UCSD-AML1 (cell line): ENCODE results near the gene UGDH.
"Not testable (repeated sequence)": the region's sequence is repeated elsewhere in the genome, so short reads cannot be mapped to it uniquely, and the experiment has no call there.

Experiments used
- DNase-seq: peaks from one replicate; lab custom pipeline; 2025; ENCODE audit not compliant: unreplicated experiment; lab: John Stamatoyannopoulos, UW

The UGDH gene

GRCh38 chr4:39529534-39529933 is 2.3 kb upstream of the UGDH start:
- no peak for DNase-seq

DNA sequence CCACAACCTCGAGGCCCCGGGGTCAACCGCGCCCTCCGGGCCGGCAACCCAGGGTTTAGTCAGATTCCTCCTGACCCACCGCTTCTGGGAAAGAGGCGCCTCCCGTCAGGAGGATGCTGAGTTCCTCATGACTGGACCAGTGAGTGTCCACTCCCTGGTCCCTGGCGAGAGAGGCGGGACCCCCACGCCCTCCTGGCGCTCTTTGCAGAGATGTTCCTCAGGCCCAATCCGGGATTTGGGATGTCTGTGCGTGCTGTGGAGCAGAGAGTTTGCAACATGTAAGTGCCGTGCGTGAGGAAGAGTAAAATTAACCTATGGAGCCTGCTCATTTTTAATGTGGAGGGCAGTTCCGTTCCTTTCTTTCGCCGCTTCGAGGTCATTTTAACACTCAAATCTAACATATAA is 824 bp upstream of the UGDH start:
- no peak for DNase-seq

GRCh38 chr4:39526765-39527295 is 409 bp downstream of the UGDH start:
- no peak for DNase-seq

DNA sequence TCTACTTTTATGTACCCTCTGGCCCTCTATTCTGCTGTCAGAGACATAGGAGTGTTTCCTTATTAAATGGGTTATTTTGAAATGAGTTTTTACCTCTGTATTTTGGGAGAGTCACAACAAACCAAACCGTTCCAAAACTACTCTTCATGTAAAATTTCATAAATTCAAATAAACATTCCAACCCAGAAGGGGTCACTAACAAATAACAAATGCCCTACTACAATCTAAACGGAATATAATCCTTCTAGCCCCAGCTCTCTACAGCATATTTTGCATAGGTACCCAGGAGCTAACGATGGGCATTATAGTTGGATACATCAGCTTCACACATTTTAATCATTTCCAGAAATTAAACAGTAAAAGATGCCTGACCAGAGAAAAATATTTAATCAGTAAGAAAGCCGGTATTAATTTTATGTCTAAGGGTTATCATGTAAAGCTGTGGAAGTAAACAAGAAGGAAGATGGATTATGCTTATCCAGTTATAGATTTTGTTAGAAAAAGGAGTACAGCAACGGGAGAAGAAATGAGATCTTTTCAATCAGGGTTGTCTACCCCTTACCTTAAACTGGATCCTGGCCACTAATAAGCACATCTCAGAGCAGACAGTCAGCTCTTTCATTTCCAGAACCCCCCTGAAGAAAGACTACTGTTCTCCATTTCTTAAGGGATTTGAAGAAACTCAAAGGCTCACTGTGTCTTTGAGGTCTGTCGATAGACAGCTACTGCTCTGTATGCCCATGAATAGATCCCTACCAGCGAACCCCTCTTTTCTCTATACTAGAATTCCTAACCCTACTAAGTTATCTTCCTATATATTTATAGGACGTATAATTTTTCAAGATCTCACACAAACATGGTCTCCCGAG is 1.2 kb downstream of the UGDH start:
- DNase-seq, result no peak

GRCh38 chr4:39524161-39524957 is 2.9 kb downstream of the UGDH start:
- DNase-seq, result no peak

- DNase-seq, result no peak
Measured at GRCh38 chr4:39522068-39522467, 5.2 kb downstream of the UGDH start.

- DNase-seq, result no peak
Measured at GRCh38 chr4:39521253-39521919, 5.9 kb downstream of the UGDH start.

GRCh38 chr4:39518484-39518883 is 8.8 kb downstream of the UGDH start:
- DNase-seq, result no peak

- no peak for DNase-seq
Measured at GRCh38 chr4:39516407-39516966, 10.8 kb downstream of the UGDH start.

GRCh38 chr4:39515669-39516401 is 11.4 kb downstream of the UGDH start:
- DNase-seq, result not testable (repeated sequence)

- DNase-seq, result no peak
Measured at GRCh38 chr4:39514888-39515401, 12.3 kb downstream of the UGDH start.

- DNase-seq, result not testable (repeated sequence)
Measured at GRCh38 chr4:39514266-39514665, 13.0 kb downstream of the UGDH start.

- no peak for DNase-seq
Measured at GRCh38 chr4:39510348-39510929, 16.8 kb downstream of the UGDH start.

GRCh38 chr4:39505581-39505980 is 21.7 kb downstream of the UGDH start:
- DNase-seq, result no peak

GRCh38 chr4:39504538-39504937 is 22.7 kb downstream of the UGDH start:
- no peak for DNase-seq

- not testable (repeated sequence) for DNase-seq
Measured at GRCh38 chr4:39502664-39503035, 24.6 kb downstream of the UGDH start.

- no peak for DNase-seq
Measured at GRCh38 chr4:39502019-39502663, 25.1 kb downstream of the UGDH start.

- DNase-seq, result no peak
Measured at GRCh38 chr4:39498727-39499020, 28.6 kb downstream of the UGDH start.

GRCh38 chr4:39497909-39498726 is 29.1 kb downstream of the UGDH start:
- DNase-seq, result no peak
